IMR-90 (cell line): ENCODE data around the gene DHX40. TPM values are rescaled to one million over a fixed set of nuclear protein-coding genes. Genes with fewer than 3 reads are reported as not detected.

Experiments
- ATAC-seq: fragments of 200-7000 bp; cut with Tn5 transposase; 2 replicates; pipeline ENCODE4 v1.9.1; 2020; ENCODE audit warnings: low read depth, mild to moderate bottlenecking, moderate library complexity
- BruUV-seq: library from RNA; stranded (reverse); fragments of 400-500 nt; replicated peaks from 2 replicates; lab custom pipeline; 2021; lab: Mats Ljungman, UMichigan
- CTCF ChIA-PET: fragments of 300-600 bp; formaldehyde crosslinking; extraction: SDS; loops from one replicate; lab custom pipeline; 2021; ENCODE audit warnings: antibody characterized with exemption; lab: Yijun Ruan, JAX
- POLR2A ChIA-PET: fragments of 300-600 bp; sonication (Branson Sonifier 250); formaldehyde crosslinking; loops from one replicate; lab custom pipeline; 2022; ENCODE audit warnings: antibody characterized with exemption; ENCODE audit not compliant: unreplicated experiment; lab: Charles Lee
- DNase-seq: peaks from one replicate; pipeline ENCODE4 v3.0.0; 2013
- H2AFZ ChIP-seq: replicated peaks from 2 replicates; pipeline ENCODE3; 2013; ENCODE audit warnings: low read length, mild to moderate bottlenecking; ENCODE audit not compliant: poor library complexity
- H2AK5ac ChIP-seq: 2 replicates; pipeline ENCODE4 v1.6.1; 2013; ENCODE audit warnings: low read depth, low read length, inconsistent platforms
- H2AK9ac ChIP-seq: replicated peaks from 2 replicates; pipeline ENCODE3; 2013; ENCODE audit warnings: mild to moderate bottlenecking, low read depth, low read length, moderate library complexity; ENCODE audit not compliant: poor library complexity
- H2BK120ac ChIP-seq: 2 replicates; pipeline ENCODE4 v1.6.1; 2013; ENCODE audit warnings: low read depth, low read length, inconsistent platforms
- H2BK15ac ChIP-seq: 3 replicates; pipeline ENCODE4 v1.6.1; 2013; ENCODE audit warnings: low read depth, low read length, inconsistent platforms
- H2BK20ac ChIP-seq: 2 replicates; pipeline ENCODE4 v1.6.1; 2013; ENCODE audit warnings: low read depth, mild to moderate bottlenecking, inconsistent platforms, low read length, moderate library complexity
- H2BK5ac ChIP-seq: 2 replicates; pipeline ENCODE4 v1.6.1; 2013; ENCODE audit warnings: mild to moderate bottlenecking, low read depth, low read length, inconsistent platforms; ENCODE audit not compliant: poor library complexity, severe bottlenecking
- H3K14ac ChIP-seq: replicated peaks from 2 replicates; pipeline ENCODE4 v1.6.1; 2013; ENCODE audit warnings: low read depth, low read length, inconsistent platforms
- H3K18ac ChIP-seq: 2 replicates; pipeline ENCODE4 v1.6.1; 2013; ENCODE audit warnings: low read depth, low read length, control low read depth
- H3K23ac ChIP-seq: 2 replicates; pipeline ENCODE4 v1.6.1; 2013; ENCODE audit warnings: low read depth, low read length, inconsistent platforms
- H3K27ac ChIP-seq: 2 replicates; pipeline ENCODE4 v1.5.1; 2013; ENCODE audit warnings: mild to moderate bottlenecking, control low read depth, low read length; ENCODE audit not compliant: insufficient read depth
- H3K27me3 ChIP-seq: 2 replicates; pipeline ENCODE4 v1.6.1; 2013; ENCODE audit warnings: low read length; ENCODE audit not compliant: control insufficient read depth, insufficient read depth
- H3K36me3 ChIP-seq: 2 replicates; pipeline ENCODE4 v1.6.1; 2013; ENCODE audit warnings: low read length, mixed read lengths; ENCODE audit not compliant: control insufficient read depth, insufficient read depth
- H3K4ac ChIP-seq: 2 replicates; pipeline ENCODE4 v1.6.1; 2013; ENCODE audit warnings: low read depth, low read length, inconsistent platforms
- H3K4me1 ChIP-seq: 2 replicates; pipeline ENCODE4 v1.6.1; 2013; ENCODE audit warnings: low read length, mixed read lengths; ENCODE audit not compliant: control insufficient read depth, insufficient read depth
- H3K4me2 ChIP-seq: 2 replicates; pipeline ENCODE4 v1.6.1; 2013; ENCODE audit warnings: low read depth, mild to moderate bottlenecking, control low read depth, low read length, moderate library complexity
- H3K4me3 ChIP-seq: 2 replicates; pipeline ENCODE4 v1.5.1; 2013; ENCODE audit warnings: low read depth, mild to moderate bottlenecking, control low read depth, low read length, moderate library complexity; ENCODE audit not compliant: insufficient read depth
- H3K56ac ChIP-seq: 2 replicates; pipeline ENCODE4 v1.6.1; 2013; ENCODE audit warnings: low read length, inconsistent platforms; ENCODE audit not compliant: insufficient read depth; ENCODE audit errors: extremely low read depth
- H3K79me1 ChIP-seq, 2 experiments: 2 replicates each; pipeline ENCODE4 v1.6.1; 2013; ENCODE audit warnings: low read length in 2 of 2, inconsistent platforms in 1 of 2, low read depth in 1 of 2
- H3K9ac ChIP-seq: 2 replicates; pipeline ENCODE4 v1.6.1; 2013; ENCODE audit warnings: low read depth, low read length, control low read depth
- H3K9me1 ChIP-seq: 2 replicates; pipeline ENCODE4 v1.6.1; 2013; ENCODE audit warnings: low read length, inconsistent platforms; ENCODE audit not compliant: insufficient read depth
- H3K9me3 ChIP-seq: 2 replicates; pipeline ENCODE4 v1.6.1; 2013; ENCODE audit warnings: low read length; ENCODE audit not compliant: control insufficient read depth, insufficient read depth
- H4K20me1 ChIP-seq: 2 replicates; pipeline ENCODE4 v1.6.1; 2013; ENCODE audit warnings: low read length, inconsistent platforms; ENCODE audit not compliant: insufficient read depth
- H4K5ac ChIP-seq: 2 replicates; pipeline ENCODE4 v1.6.1; 2013; ENCODE audit warnings: mild to moderate bottlenecking, low read depth, low read length, control low read depth
- H4K8ac ChIP-seq, 2 experiments: 2 replicates each; pipeline ENCODE4 v1.6.1; 2013; ENCODE audit warnings: low read depth in 2 of 2, low read length in 2 of 2, control low read depth in 1 of 2, inconsistent platforms in 1 of 2
- H4K91ac ChIP-seq: 2 replicates; pipeline ENCODE4 v1.6.1; 2013; ENCODE audit warnings: low read depth, low read length, inconsistent platforms; ENCODE audit not compliant: insufficient read depth
- BHLHE40 ChIP-seq: fragments of 150-350 bp; IDR thresholded peaks from 2 replicates; pipeline ENCODE4 v1.6.1; 2016; ENCODE audit warnings: mild to moderate bottlenecking, low read depth, low read length
- CEBPB ChIP-seq: IDR thresholded peaks from 2 replicates; pipeline ENCODE4 v1.6.1; 2012; ENCODE audit warnings: low read depth, low read length, improper control_type of control experiment
- CHD1 ChIP-seq: IDR thresholded peaks from 2 replicates; pipeline ENCODE4 v1.6.1; 2012; ENCODE audit warnings: low read depth, low read length, improper control_type of control experiment
- FOS ChIP-seq: fragments of 150-350 bp; IDR thresholded peaks from 2 replicates; pipeline ENCODE4 v1.6.1; 2016; ENCODE audit warnings: low read depth, low read length
- MAFK ChIP-seq: IDR thresholded peaks from 2 replicates; pipeline ENCODE4 v1.6.1; 2012; ENCODE audit warnings: low read depth, low read length, improper control_type of control experiment
- MAZ ChIP-seq: IDR thresholded peaks from 2 replicates; pipeline ENCODE4 v1.6.1; 2012; ENCODE audit warnings: low read depth, mild to moderate bottlenecking, low read length, improper control_type of control experiment, moderate library complexity, borderline replicate concordance
- MXI1 ChIP-seq: IDR thresholded peaks from 2 replicates; pipeline ENCODE4 v1.6.1; 2012; ENCODE audit warnings: low read depth, mild to moderate bottlenecking, low read length, moderate library complexity, borderline replicate concordance
- NFE2L2 ChIP-seq: fragments of 150-350 bp; IDR thresholded peaks from 2 replicates; pipeline ENCODE4 v1.6.1; 2016; ENCODE audit warnings: low read depth, mild to moderate bottlenecking, low read length
- POLR2A ChIP-seq: IDR thresholded peaks from 2 replicates; pipeline ENCODE4 v1.6.1; 2012; ENCODE audit warnings: mild to moderate bottlenecking, low read depth, low read length
- RAD21 ChIP-seq: IDR thresholded peaks from 2 replicates; pipeline ENCODE4 v1.6.1; 2012; ENCODE audit warnings: low read length, improper control_type of control experiment
- RCOR1 ChIP-seq: IDR thresholded peaks from 2 replicates; pipeline ENCODE4 v1.6.1; 2012; ENCODE audit warnings: mild to moderate bottlenecking, low read length, improper control_type of control experiment; ENCODE audit not compliant: insufficient replicate concordance
- RFX5 ChIP-seq: IDR thresholded peaks from 2 replicates; pipeline ENCODE4 v1.8.0; 2012; ENCODE audit warnings: low read depth, mild to moderate bottlenecking, low read length, moderate library complexity
- SMC3 ChIP-seq: fragments of 150-350 bp; IDR thresholded peaks from 2 replicates; pipeline ENCODE4 v1.6.1; 2016; ENCODE audit warnings: low read depth, mild to moderate bottlenecking, antibody characterized with exemption, low read length, moderate library complexity
- WGBS, 2 experiments: methylation state at CpG; one replicate each; pipeline versions ENCODE4 v1.1.5 to v1.1.7; 2013; ENCODE audit warnings: missing lambda C conversion rate in 2 of 2; ENCODE audit not compliant: insufficient read length in 1 of 2; ENCODE audit errors: extremely low coverage in 2 of 2; 5-methylcytosine and 5-hydroxymethylcytosine counted together
- dilution Hi-C: fragments of 300-500 bp; cut with HindIII; formaldehyde crosslinking; loops from one replicate; pipeline ENCODE4 v1.14.3; 2018; ENCODE audit warnings: low sequenced_read_pairs; ENCODE audit not compliant: unreplicated experiment
- in situ Hi-C: fragments of 300-500 bp; cut with MboI; formaldehyde crosslinking; loops from 3 replicates; pipeline ENCODE4 v1.14.3; 2019; ENCODE audit warnings: low sequenced_read_pairs, inconsistent platforms, mixed read lengths
- intact Hi-C: fragments of 100-400 bp; cut with micrococcal nuclease; formaldehyde crosslinking; loops from 2 replicates; pipeline ENCODE4 v1.10.0; 2022
- polyA plus RNA-seq, 3 experiments: library from polyadenylated mRNA; depleted of rRNA; stranded (reverse); fragments of >200 nt; gene quantifications; 2 replicates each; pipeline ENCODE4 v1.2.3, GENCODE V29; 2012; ENCODE audit warnings: low replicate concordance in 1 of 3
- total RNA-seq: library from RNA; depleted of rRNA; stranded (reverse); fragments of >200 nt; gene quantifications from 2 replicates; pipeline ENCODE4 v1.2.3, GENCODE V29; 2012
- TF ChIP-seq, protein P1 (sequence below): conservative IDR thresholded peaks from 2 replicates; pipeline ENCODE4 v1.5.1; 2012; ENCODE audit warnings: mild to moderate bottlenecking, low read depth, low read length, improper control_type of control experiment
- TF ChIP-seq, protein P2 (sequence below): fragments of 150-350 bp; IDR thresholded peaks from 2 replicates; pipeline ENCODE4 v1.6.1; 2016; ENCODE audit warnings: low read depth, mild to moderate bottlenecking, low read length, moderate library complexity, borderline replicate concordance
- TF ChIP-seq, protein P3 (sequence below): fragments of 150-350 bp; IDR thresholded peaks from 2 replicates; pipeline ENCODE4 v1.6.1; 2017; ENCODE audit warnings: mild to moderate bottlenecking, antibody characterized with exemption, low read length, low read depth

Gene DHX40
- total and polyA plus RNA-seq, 2 of the 4 experiments (the other 2 are of a cell fraction): 17.4 to 44.4 TPM

DNA sequence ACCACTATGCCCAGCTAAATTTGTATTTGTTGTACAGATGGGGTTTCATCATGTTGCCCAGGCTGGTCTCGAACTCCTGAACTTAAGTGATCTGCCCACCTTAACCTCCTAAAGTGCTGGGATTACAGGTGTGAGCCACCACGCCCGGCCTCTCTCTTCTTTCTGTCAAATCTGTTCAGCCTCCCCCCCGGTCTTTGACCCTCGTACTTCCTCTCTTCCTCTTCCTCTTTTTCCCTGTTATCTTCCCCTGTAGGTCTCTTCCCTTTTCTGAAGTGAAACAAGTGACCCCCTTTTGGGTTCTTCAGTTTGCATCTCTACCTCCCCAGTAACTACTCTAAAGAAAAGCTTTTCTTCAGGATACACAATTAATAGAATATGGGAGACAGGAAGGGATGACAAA, 31.7 kb upstream of the DHX40 start:
- no peaks in the 10 kb centered on the region for H3K9me1 ChIP-seq
- H3K4me1 ChIP-seq: no peaks in the 10 kb centered on the region
- H3K36me3 ChIP-seq: no peaks in the 10 kb centered on the region
- peaks cover 5% of the 10 kb centered on the region for H3K27me3 ChIP-seq
- H2AFZ ChIP-seq: no peak overlapping the region
- POLR2A ChIA-PET: no interaction called here
- no peaks in the 10 kb centered on the region for H3K9me3 ChIP-seq
- H3K18ac ChIP-seq: no peak overlapping the region
- no peak overlapping the region for H2BK120ac ChIP-seq
- H3K23ac ChIP-seq: no peak overlapping the region
- in situ Hi-C loops (no loop called here), intact Hi-C loops (no loop called here), dilution Hi-C loops (no loop called here)
- H3K56ac ChIP-seq: no peak overlapping the region
- H2BK20ac ChIP-seq: no peak overlapping the region
- no peak overlapping the region for H2AK9ac ChIP-seq
- H4K20me1 ChIP-seq: no peaks in the 10 kb centered on the region
- DNase-seq (no peak), ATAC-seq (no peak)
- WGBS, 2 experiments: 74% methylated on average over 4 of the region's 5 CpGs; no CpG with 5 or more reads in 1 of the 2 experiments
- H3K27ac ChIP-seq: no peak overlapping the region
- no peak overlapping the region for H4K91ac ChIP-seq
- no peak overlapping the region for H2BK15ac ChIP-seq
- no TSS peak for BruUV-seq
- no peak overlapping the region for H2AK5ac ChIP-seq
- H3K9ac ChIP-seq: no peak overlapping the region
- H4K8ac ChIP-seq: no peak overlapping the region
- H2BK5ac ChIP-seq: no peak overlapping the region
- H3K4me3 ChIP-seq: no peak overlapping the region
- no peak overlapping the region for H4K5ac ChIP-seq
- TF ChIP-seq MAZ (no peak), FOS (no peak), RFX5 (no peak), NFE2L2 (no peak), POLR2A (no peak), CHD1 (no peak), MAFK (no peak), MXI1 (no peak), SMC3 (no peak), RAD21 (no peak), BHLHE40 (no peak), RCOR1 (no peak), CEBPB (no peak)
- TF ChIP-seq, protein P1, sequence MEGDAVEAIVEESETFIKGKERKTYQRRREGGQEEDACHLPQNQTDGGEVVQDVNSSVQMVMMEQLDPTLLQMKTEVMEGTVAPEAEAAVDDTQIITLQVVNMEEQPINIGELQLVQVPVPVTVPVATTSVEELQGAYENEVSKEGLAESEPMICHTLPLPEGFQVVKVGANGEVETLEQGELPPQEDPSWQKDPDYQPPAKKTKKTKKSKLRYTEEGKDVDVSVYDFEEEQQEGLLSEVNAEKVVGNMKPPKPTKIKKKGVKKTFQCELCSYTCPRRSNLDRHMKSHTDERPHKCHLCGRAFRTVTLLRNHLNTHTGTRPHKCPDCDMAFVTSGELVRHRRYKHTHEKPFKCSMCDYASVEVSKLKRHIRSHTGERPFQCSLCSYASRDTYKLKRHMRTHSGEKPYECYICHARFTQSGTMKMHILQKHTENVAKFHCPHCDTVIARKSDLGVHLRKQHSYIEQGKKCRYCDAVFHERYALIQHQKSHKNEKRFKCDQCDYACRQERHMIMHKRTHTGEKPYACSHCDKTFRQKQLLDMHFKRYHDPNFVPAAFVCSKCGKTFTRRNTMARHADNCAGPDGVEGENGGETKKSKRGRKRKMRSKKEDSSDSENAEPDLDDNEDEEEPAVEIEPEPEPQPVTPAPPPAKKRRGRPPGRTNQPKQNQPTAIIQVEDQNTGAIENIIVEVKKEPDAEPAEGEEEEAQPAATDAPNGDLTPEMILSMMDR: no peak
- TF ChIP-seq, protein P2, sequence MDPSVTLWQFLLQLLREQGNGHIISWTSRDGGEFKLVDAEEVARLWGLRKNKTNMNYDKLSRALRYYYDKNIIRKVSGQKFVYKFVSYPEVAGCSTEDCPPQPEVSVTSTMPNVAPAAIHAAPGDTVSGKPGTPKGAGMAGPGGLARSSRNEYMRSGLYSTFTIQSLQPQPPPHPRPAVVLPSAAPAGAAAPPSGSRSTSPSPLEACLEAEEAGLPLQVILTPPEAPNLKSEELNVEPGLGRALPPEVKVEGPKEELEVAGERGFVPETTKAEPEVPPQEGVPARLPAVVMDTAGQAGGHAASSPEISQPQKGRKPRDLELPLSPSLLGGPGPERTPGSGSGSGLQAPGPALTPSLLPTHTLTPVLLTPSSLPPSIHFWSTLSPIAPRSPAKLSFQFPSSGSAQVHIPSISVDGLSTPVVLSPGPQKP: no peak
- TF ChIP-seq, protein P3, sequence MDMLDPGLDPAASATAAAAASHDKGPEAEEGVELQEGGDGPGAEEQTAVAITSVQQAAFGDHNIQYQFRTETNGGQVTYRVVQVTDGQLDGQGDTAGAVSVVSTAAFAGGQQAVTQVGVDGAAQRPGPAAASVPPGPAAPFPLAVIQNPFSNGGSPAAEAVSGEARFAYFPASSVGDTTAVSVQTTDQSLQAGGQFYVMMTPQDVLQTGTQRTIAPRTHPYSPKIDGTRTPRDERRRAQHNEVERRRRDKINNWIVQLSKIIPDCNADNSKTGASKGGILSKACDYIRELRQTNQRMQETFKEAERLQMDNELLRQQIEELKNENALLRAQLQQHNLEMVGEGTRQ: no peak
- no peak overlapping the region for H3K4me2 ChIP-seq
- H3K79me1 ChIP-seq: no peaks in the 10 kb centered on the region
- no peak overlapping the region for H3K4ac ChIP-seq
- CTCF ChIA-PET: no interaction called here
- no peak overlapping the region for H3K14ac ChIP-seq
